ENCODE measurements around the gene HMOX1.
"Not testable (repeated sequence)": the region's sequence is repeated elsewhere in the genome, so short reads cannot be mapped to it uniquely, and the experiment has no call there.

Gene HMOX1

DNA sequence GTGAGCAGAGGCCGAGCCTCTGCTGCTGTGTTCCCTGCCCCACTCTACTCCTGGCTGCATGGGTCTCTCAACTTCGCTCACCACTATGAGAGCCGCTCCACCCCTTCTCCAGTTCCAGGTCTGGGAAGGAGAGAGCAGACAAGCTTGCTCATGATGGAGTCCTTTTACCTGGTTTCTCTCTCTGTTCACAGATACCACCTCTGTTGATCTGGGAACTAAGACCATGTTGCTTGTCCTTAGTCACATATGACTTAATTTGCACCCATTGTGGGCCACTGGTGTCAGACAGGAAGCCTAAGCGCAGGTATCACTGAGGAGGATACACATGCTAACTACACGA is 45.9 kb downstream of the HMOX1 start:
- TF ChIP-seq POLR2AphosphoS5 (IDR thresholded peaks at IDR 0.05; ENCODE audit: low read depth, low read length) (no peak), TAF1 (IDR thresholded peaks at IDR 0.05; ENCODE audit: borderline replicate concordance, low read depth, low read length) (no peak)
- FAIRE-seq: no peak
- no peak for DNase-seq (ENCODE audit: insufficient read length)

DNA sequence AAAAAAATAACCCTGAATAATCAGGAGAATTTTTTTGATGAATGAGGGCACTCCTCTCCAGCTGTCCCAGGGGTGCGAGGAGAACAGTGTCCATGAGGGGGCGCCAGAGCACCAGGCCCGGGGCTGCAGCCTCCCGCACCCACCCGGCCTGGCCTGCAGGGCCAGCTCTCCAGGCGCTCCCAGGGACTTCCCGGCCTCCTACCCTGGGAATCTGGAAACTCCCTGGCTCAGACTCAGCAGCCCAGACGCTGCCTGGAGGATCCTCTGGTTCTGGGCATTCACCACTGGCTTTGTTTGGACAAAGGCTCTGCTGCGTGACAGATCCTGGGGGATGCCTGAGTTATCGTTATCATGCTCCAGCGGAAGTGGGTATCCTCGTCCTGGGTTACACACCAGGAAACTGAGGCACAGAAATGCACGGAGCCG is 50.0 kb downstream of the HMOX1 start:
- DNase-seq (ENCODE audit: insufficient read length) (peak; percentile 67), FAIRE-seq (no peak)
- 0 out of 2 replicates have a peak, but pooled peaks have one; percentile 14 for TF ChIP-seq POLR2A (IDR thresholded peaks at IDR 0.05; ENCODE audit: low read depth, low read length)
- no peak for TF ChIP-seq POLR2AphosphoS5 (IDR thresholded peaks at IDR 0.05; ENCODE audit: low read depth, low read length)

DNA sequence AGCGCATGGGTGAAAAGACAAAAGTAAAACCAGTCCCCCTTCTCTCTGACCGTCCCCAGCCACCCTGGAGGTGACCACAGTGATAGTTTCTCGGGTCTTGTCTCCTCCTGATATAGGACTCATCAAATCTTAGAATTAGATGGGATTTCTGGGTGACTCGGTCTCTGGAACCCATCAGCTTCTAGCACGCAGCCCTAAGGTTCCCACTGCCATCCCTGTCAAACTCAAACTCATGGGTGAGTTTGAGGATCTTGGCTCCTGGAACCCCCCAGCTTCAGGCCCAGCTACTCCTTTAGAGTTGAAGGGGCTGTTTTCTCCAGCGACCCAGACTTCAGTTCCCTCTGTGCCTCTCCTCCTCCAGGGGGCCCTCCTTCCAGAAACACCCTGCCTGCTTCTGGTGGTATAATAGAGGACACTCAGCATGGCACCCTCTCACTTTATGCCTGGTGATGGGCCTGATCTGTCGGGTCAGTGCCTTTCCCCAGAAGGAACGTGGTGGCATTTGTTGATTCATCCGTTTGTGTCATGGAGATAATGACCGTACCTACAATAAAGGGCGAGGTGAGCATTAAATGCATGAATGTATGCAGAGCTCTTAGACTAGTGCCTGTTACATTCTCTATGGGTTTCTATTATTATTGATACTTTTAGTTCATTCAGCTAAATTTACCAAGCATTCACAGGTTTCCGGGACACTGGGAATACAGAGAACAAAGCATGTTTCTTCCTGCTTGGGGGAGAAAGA is 50.8 kb downstream of the HMOX1 start:
- TF ChIP-seq POLR2AphosphoS5 (IDR thresholded peaks at IDR 0.05; ENCODE audit: low read depth, low read length): no peak
- TF ChIP-seq POLR2A (IDR thresholded peaks at IDR 0.05; ENCODE audit: low read depth, low read length): no peak
- no peak for TF ChIP-seq TAF1 (IDR thresholded peaks at IDR 0.05; ENCODE audit: borderline replicate concordance, low read depth, low read length)
- no peak for DNase-seq (ENCODE audit: insufficient read length)
- no peak for FAIRE-seq

- TF ChIP-seq POLR2A (IDR thresholded peaks at IDR 0.05; ENCODE audit: low read depth, low read length) (no peak), POLR2AphosphoS5 (IDR thresholded peaks at IDR 0.05; ENCODE audit: low read depth, low read length) (no peak), TAF1 (IDR thresholded peaks at IDR 0.05; ENCODE audit: borderline replicate concordance, low read depth, low read length) (no peak)
- DNase-seq (ENCODE audit: insufficient read length) (no peak), FAIRE-seq (no peak)
These were observed 51.5 kb downstream of the HMOX1 start for GRCh38 chr22:35432228-35432905.

DNA sequence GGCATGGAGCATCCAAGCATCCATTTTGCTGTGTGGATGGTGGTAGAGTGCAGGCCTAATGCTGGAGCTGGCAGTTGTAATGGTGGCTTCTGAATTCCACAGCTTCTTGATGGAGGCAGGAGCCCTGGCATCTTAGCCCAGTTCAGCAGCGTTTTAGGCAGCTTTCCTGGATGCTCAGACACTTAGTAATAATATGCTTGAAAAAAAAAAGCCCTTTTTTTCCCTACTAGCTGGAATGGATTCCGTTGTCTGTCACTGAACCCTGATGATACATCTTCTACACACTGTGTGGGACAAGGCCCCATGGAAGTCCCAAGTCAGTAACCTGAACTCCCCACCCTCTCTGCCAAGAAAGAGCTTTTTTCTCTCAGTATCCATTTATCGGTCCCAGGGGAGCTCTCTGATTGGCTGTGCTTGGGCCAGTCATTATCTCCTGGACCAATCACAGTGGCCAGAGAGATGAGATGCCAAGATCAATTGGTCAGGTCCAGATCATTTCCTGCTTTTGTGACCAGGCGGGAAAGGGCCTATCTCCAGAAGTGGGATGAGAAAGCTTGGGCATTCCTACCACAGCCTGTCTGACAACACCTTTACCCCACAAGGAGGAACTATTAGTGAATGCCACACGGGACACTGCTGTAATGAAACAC is 53.3 kb downstream of the HMOX1 start:
- TF ChIP-seq POLR2AphosphoS5 (IDR thresholded peaks at IDR 0.05; ENCODE audit: low read depth, low read length) (no peak), TAF1 (IDR thresholded peaks at IDR 0.05; ENCODE audit: borderline replicate concordance, low read depth, low read length) (no peak), POLR2A (IDR thresholded peaks at IDR 0.05; ENCODE audit: low read depth, low read length) (no peak)
- DNase-seq (ENCODE audit: insufficient read length): no peak
- no peak for FAIRE-seq

GRCh38 chr22:35435201-35435740 is 54.4 kb downstream of the HMOX1 start:
- no peak for FAIRE-seq
- TF ChIP-seq TAF1 (IDR thresholded peaks at IDR 0.05; ENCODE audit: borderline replicate concordance, low read depth, low read length) (no peak), POLR2AphosphoS5 (IDR thresholded peaks at IDR 0.05; ENCODE audit: low read depth, low read length) (no peak), POLR2A (IDR thresholded peaks at IDR 0.05; ENCODE audit: low read depth, low read length) (no peak)
- no peak for DNase-seq (ENCODE audit: insufficient read length)

DNA sequence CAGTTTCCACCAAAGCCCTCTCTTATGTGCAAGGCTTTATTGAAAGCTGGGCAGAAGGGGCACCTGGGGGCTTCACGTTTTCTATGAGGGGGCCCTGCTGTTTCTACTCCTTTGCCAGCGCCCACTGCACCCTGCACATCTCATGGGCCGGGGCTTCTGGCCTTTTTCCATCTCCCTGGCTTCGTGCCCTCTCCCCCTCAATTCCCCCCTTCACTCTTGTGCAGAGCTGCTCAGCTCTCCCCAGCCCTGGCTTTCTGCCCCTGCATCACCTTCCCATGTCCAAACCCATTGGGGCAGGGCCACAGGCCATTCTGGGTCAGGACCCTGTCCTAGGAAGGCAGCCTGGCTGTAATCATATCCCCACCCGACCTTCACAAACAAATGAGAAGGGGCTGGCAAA is 55.5 kb downstream of the HMOX1 start:
- DNase-seq (ENCODE audit: insufficient read length): no peak
- FAIRE-seq: no peak
- TF ChIP-seq TAF1 (IDR thresholded peaks at IDR 0.05; ENCODE audit: borderline replicate concordance, low read depth, low read length) (no peak), POLR2AphosphoS5 (IDR thresholded peaks at IDR 0.05; ENCODE audit: low read depth, low read length) (no peak)

- FAIRE-seq (no peak), DNase-seq (ENCODE audit: insufficient read length) (no peak)
- TF ChIP-seq TAF1 (IDR thresholded peaks at IDR 0.05; ENCODE audit: borderline replicate concordance, low read depth, low read length) (no peak), POLR2A (IDR thresholded peaks at IDR 0.05; ENCODE audit: low read depth, low read length) (no peak), POLR2AphosphoS5 (IDR thresholded peaks at IDR 0.05; ENCODE audit: low read depth, low read length) (no peak)
These were observed 56.2 kb downstream of the HMOX1 start for GRCh38 chr22:35437049-35437448.

- not testable (repeated sequence) for FAIRE-seq; DNase-seq (ENCODE audit: insufficient read length)
These were observed 57.9 kb downstream of the HMOX1 start for GRCh38 chr22:35438673-35439364.

DNA sequence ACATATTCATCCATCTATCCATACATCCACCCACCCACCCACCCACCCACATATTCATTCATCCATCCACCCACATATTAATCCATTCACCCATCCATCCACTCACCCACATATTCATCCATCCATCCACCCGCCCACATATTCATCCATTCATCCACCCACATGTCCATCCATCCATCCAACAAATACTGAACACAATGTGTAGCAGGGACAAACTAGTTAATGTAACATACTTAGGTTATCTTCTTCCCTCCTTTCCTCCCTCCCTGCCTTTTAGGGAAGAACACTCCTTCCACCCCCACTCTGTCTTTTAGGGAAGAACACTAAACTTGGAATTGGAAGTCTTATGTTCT is 58.4 kb downstream of the HMOX1 start:
- TF ChIP-seq POLR2A (IDR thresholded peaks at IDR 0.05; ENCODE audit: low read depth, low read length) (no peak), TAF1 (IDR thresholded peaks at IDR 0.05; ENCODE audit: borderline replicate concordance, low read depth, low read length) (no peak), POLR2AphosphoS5 (IDR thresholded peaks at IDR 0.05; ENCODE audit: low read depth, low read length) (no peak)
- no peak for DNase-seq (ENCODE audit: insufficient read length)
- no peak for FAIRE-seq

DNA sequence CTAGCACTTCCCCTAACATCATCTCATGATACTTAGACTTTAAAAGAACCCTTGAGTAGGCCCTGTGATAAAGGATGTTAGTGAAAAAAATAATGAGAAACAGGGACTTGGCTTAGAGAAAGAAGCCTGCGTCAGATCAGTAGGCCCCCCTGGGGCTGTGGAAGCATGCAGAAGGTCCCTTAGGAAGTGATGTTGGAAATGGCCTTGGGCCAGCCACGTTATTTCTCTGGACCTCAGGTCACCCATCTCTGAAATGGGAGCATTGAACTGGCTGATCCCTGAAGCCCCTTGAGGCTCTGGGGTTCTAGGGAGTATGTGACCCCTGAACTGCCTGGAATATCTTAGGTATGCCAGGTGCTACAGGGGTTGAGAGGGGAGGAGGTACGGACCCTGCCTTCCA is 59.2 kb downstream of the HMOX1 start:
- FAIRE-seq: no peak
- TF ChIP-seq POLR2AphosphoS5 (IDR thresholded peaks at IDR 0.05; ENCODE audit: low read depth, low read length): no peak
- TF ChIP-seq TAF1 (IDR thresholded peaks at IDR 0.05; ENCODE audit: borderline replicate concordance, low read depth, low read length): no peak
- no peak for TF ChIP-seq POLR2A (IDR thresholded peaks at IDR 0.05; ENCODE audit: low read depth, low read length)
- DNase-seq (ENCODE audit: insufficient read length): no peak
